KMS-11 (cell line): Measurements from ENCODE around the gene TPD52L2.

ENCODE experiments used
- H2AFZ ChIP-seq: fragments of 200-600 bp; sonication (generic); 2 replicates; pipeline ENCODE4 v1.6.1; 2016; ENCODE audit warnings: antibody characterized with exemption, mixed run types, low read depth
- H3K27ac ChIP-seq: fragments of 200-600 bp; sonication (generic); 2 replicates; pipeline ENCODE4 v1.6.1; 2016; ENCODE audit warnings: mild to moderate bottlenecking, mixed run types
- H3K27me3 ChIP-seq: fragments of 200-600 bp; sonication (generic); 2 replicates; pipeline ENCODE4 v1.6.1; 2017; ENCODE audit warnings: mild to moderate bottlenecking, low read depth, mixed run types, moderate library complexity; ENCODE audit not compliant: insufficient read depth
- H3K36me3 ChIP-seq: fragments of 200-600 bp; sonication (generic); 2 replicates; pipeline ENCODE4 v1.6.1; 2017; ENCODE audit warnings: mild to moderate bottlenecking, mixed run types; ENCODE audit not compliant: insufficient read depth
- H3K4me1 ChIP-seq: fragments of 200-600 bp; sonication (generic); 2 replicates; pipeline ENCODE4 v1.6.1; 2016; ENCODE audit warnings: mild to moderate bottlenecking, low read depth, mixed run types; ENCODE audit not compliant: poor library complexity, severe bottlenecking
- H3K4me2 ChIP-seq: fragments of 200-600 bp; sonication (generic); 2 replicates; pipeline ENCODE4 v1.7.0; 2016; ENCODE audit warnings: mild to moderate bottlenecking, mixed run types
- H3K4me3 ChIP-seq: fragments of 200-600 bp; sonication (generic); IDR thresholded peaks from 2 replicates; pipeline ENCODE4 v1.6.1; 2017; ENCODE audit warnings: low read depth, low read length, mixed read lengths; ENCODE audit not compliant: insufficient read depth
- H3K79me2 ChIP-seq: fragments of 200-600 bp; sonication (generic); 2 replicates; pipeline ENCODE4 v1.6.1; 2016; ENCODE audit warnings: low read depth, mixed run types; ENCODE audit not compliant: insufficient read depth
- H3K9ac ChIP-seq: fragments of 200-600 bp; sonication (generic); 2 replicates; pipeline ENCODE4 v1.6.1; 2016; ENCODE audit warnings: mild to moderate bottlenecking, mixed run types
- H4K20me1 ChIP-seq: fragments of 200-600 bp; sonication (generic); 2 replicates; pipeline ENCODE4 v1.6.1; 2016; ENCODE audit warnings: mild to moderate bottlenecking, mixed run types; ENCODE audit not compliant: insufficient read depth
- CTCF ChIP-seq: fragments of 200-600 bp; sonication (generic); conservative IDR thresholded peaks from 2 replicates; pipeline ENCODE4 v1.6.1; 2017; ENCODE audit warnings: low read depth, mild to moderate bottlenecking, antibody characterized with exemption, low read length, moderate library complexity, mixed read lengths

TPD52L2 gene

GRCh38 chr20:63893999-63894357 lies 28.9 kb downstream of the TPD52L2 start:
- Histone ChIP-seq H2AFZ (no peak overlapping the region), H3K27me3 (no peaks in the 10 kb centered on the region), H3K27ac (no peak overlapping the region), H3K4me3 (no peak overlapping the region), H3K9ac (no peak overlapping the region), H3K4me1 (peaks cover 14% of the 10 kb centered on the region), H3K36me3 (no peaks in the 10 kb centered on the region), H3K79me2 (peaks cover 34% of the 10 kb centered on the region; the same call in 1 of the 2 replicates), H4K20me1 (peaks cover 31% of the 10 kb centered on the region), H3K4me2 (peak overlapping the region; percentile 60; the same call in 1 of the 2 replicates)
- TF ChIP-seq CTCF = no peak

GRCh38 chr20:63894358-63895201 lies 29.5 kb downstream of the TPD52L2 start, which contains the start of gene DNAJC5:
Gene DNAJC5, plus strand, starts transcription at chr20:63895126. Its CDS starts 33,220 bp downstream, at chr20:63928346.
- H3K36me3 ChIP-seq = no peaks in the 10 kb centered on the region
- peak within 1 kb of the TSS; percentile 93 for H3K4me2 ChIP-seq
- H3K9ac ChIP-seq = peak within 1 kb of the TSS; percentile 56; the same call in 1 of the 2 replicates
- H3K79me2 ChIP-seq = peaks cover 39% of the 10 kb centered on the region; the same call in 1 of the 2 replicates
- no peaks in the 10 kb centered on the region for H3K27me3 ChIP-seq
- H3K4me1 ChIP-seq = peaks cover 14% of the 10 kb centered on the region
- no peak for TF ChIP-seq CTCF
- peaks cover 31% of the 10 kb centered on the region for H4K20me1 ChIP-seq
- peak within 1 kb of the TSS; percentile 72; the same call in 1 of the 2 replicates for H2AFZ ChIP-seq
- H3K4me3 ChIP-seq = no peak within 1 kb of the TSS
- peak within 1 kb of the TSS; percentile 34; the same call in 1 of the 2 replicates for H3K27ac ChIP-seq

- Histone ChIP-seq H2AFZ (peak overlapping the region; percentile 5; the same call in 1 of the 2 replicates), H3K36me3 (no peaks in the 10 kb centered on the region), H3K4me3 (no peak overlapping the region), H3K4me1 (peaks cover 14% of the 10 kb centered on the region), H4K20me1 (peaks cover 31% of the 10 kb centered on the region), H3K4me2 (peak overlapping the region; percentile 93), H3K27me3 (no peaks in the 10 kb centered on the region), H3K9ac (peak overlapping the region; percentile 56; the same call in 1 of the 2 replicates), H3K27ac (peak overlapping the region; percentile 34; the same call in 1 of the 2 replicates), H3K79me2 (peaks cover 46% of the 10 kb centered on the region)
- no peak for TF ChIP-seq CTCF
These were observed 30.3 kb downstream of the TPD52L2 start for GRCh38 chr20:63895202-63895951.

- TF ChIP-seq CTCF = no peak
- H3K4me2 ChIP-seq = peak overlapping the region; percentile 93
- no peaks in the 10 kb centered on the region for H3K27me3 ChIP-seq
- H3K9ac ChIP-seq = peak overlapping the region; percentile 56; the same call in 1 of the 2 replicates
- peak overlapping the region; percentile 5; the same call in 1 of the 2 replicates for H2AFZ ChIP-seq
- H3K4me3 ChIP-seq = no peak overlapping the region
- peak overlapping the region; percentile 34; the same call in 1 of the 2 replicates for H3K27ac ChIP-seq
- H4K20me1 ChIP-seq = peaks cover 34% of the 10 kb centered on the region
- peaks cover 51% of the 10 kb centered on the region for H3K79me2 ChIP-seq
- H3K36me3 ChIP-seq = no peaks in the 10 kb centered on the region
- H3K4me1 ChIP-seq = peaks cover 14% of the 10 kb centered on the region
These were observed 30.8 kb downstream of the TPD52L2 start for GRCh38 chr20:63895952-63896263.
